Measurements from ENCODE around the gene RAB4B. TPM values are rescaled to one million over a fixed set of nuclear protein-coding genes. Genes with fewer than 3 reads are reported as not detected.

The RAB4B gene
- total and polyA plus RNA-seq, 2 experiments from 2014 or later = 27.4 to 29.0 TPM

GRCh38 chr19:40733149-40733548, 44.9 kb upstream of the RAB4B start (continued):
- TF ChIP-seq EZH2phosphoT487 (IDR thresholded peaks at IDR 0.05; ENCODE audit: unreplicated experiment) = no peak
- no peak for TF ChIP-seq NANOG (IDR thresholded peaks at IDR 0.05; ENCODE audit: borderline replicate concordance)
- no peak for TF ChIP-seq ZNF114 (CRISPR knock-in tag; IDR thresholded peaks at IDR 0.05)
- no peak for TF ChIP-seq EZH2 (IDR thresholded peaks at IDR 0.05; ENCODE audit: low read depth, unreplicated experiment)
- TF ChIP-seq STAT1 (IDR thresholded peaks at IDR 0.05; ENCODE audit: unreplicated experiment) = no peak

GRCh38 chr19:40735013-40735771, 42.9 kb upstream of the RAB4B start:
- peaks cover 53% of the 10 kb centered on the region for H3K36me3 Mint-ChIP-seq (ENCODE audit: low read depth)

GRCh38 chr19:40736661-40737060, 41.4 kb upstream of the RAB4B start:
- H3K9me2 ChIP-seq (ENCODE audit: insufficient read depth) = no peaks in the 10 kb centered on the region
- H3F3A ChIP-seq (replicated peaks; ENCODE audit: low read depth) = no peaks in the 10 kb centered on the region
- no peak overlapping the region for H3K4me3 ChIP-seq
- H3K27me3 ChIP-seq (ENCODE audit: insufficient read depth) = no peaks in the 10 kb centered on the region
- no peak for ATAC-seq
- H4K20me1 ChIP-seq (replicated peaks; ENCODE audit: insufficient read depth) = no peaks in the 10 kb centered on the region
- H3K4me1 Mint-ChIP-seq = peaks cover under 1% of the 10 kb centered on the region; the same call in 2 of the 3 replicates
- H3K4me1 ChIP-seq (ENCODE audit: insufficient read depth) = no peaks in the 10 kb centered on the region; the same call in 1 of the 2 replicates
- peaks cover 16% of the 10 kb centered on the region for H3K27me3 Mint-ChIP-seq (ENCODE audit: insufficient read depth, low read depth, poor library complexity)
- peaks cover 48% of the 10 kb centered on the region for H3K36me3 Mint-ChIP-seq (ENCODE audit: low read depth)
- H3K27ac ChIP-seq (ENCODE audit: low read depth) = no peak overlapping the region
- H3K79me2 ChIP-seq (replicated peaks; ENCODE audit: insufficient read depth) = no peaks in the 10 kb centered on the region
- DNase-seq (ENCODE audit: low spot score) = no peak
- H3K36me3 ChIP-seq (ENCODE audit: insufficient read depth) = peaks cover 7% of the 10 kb centered on the region
- 0 out of 3 replicates have a peak, but pooled peaks cover 3% of the 10 kb centered on the region for H3K9me3 Mint-ChIP-seq
- H3K27ac Mint-ChIP-seq = no peak overlapping the region
- H3K4me3 Mint-ChIP-seq = no peak overlapping the region
- no peak overlapping the region for H2AFZ ChIP-seq
- no peak overlapping the region for H3K4me2 ChIP-seq
- no peak for TF ChIP-seq ZNF331 (CRISPR knock-in tag; IDR thresholded peaks at IDR 0.05; ENCODE audit: low read depth)
- TF ChIP-seq CTCF (conservative IDR thresholded peaks at IDR 0.05; ENCODE audit: low read depth in 2 of 2) = no peak
- TF ChIP-seq NANOG (IDR thresholded peaks at IDR 0.05; ENCODE audit: borderline replicate concordance) = no peak
- TF ChIP-seq JUNB (IDR thresholded peaks at IDR 0.05; ENCODE audit: unreplicated experiment) = no peak
- no peak for TF ChIP-seq EZH2phosphoT487 (IDR thresholded peaks at IDR 0.05; ENCODE audit: unreplicated experiment)
- no peak for TF ChIP-seq ETS1 (IDR thresholded peaks at IDR 0.05)
- no peak for TF ChIP-seq EZH2 (IDR thresholded peaks at IDR 0.05; ENCODE audit: low read depth, unreplicated experiment)

More at GRCh38 chr19:40735013-40735771, 42.9 kb upstream of the RAB4B start:
- H3K27ac Mint-ChIP-seq = no peak overlapping the region
- H3K27me3 Mint-ChIP-seq (ENCODE audit: insufficient read depth, low read depth, poor library complexity) = peaks cover 10% of the 10 kb centered on the region
- H4K20me1 ChIP-seq (replicated peaks; ENCODE audit: insufficient read depth) = no peaks in the 10 kb centered on the region; the same call in 1 of the 2 replicates
- no peak overlapping the region for H3K4me3 ChIP-seq
- no peak for TF ChIP-seq EZH2phosphoT487 (IDR thresholded peaks at IDR 0.05; ENCODE audit: unreplicated experiment)
- H3K4me1 Mint-ChIP-seq = no peaks in the 10 kb centered on the region
- H3K36me3 ChIP-seq (ENCODE audit: insufficient read depth) = peaks cover 7% of the 10 kb centered on the region
- no peak overlapping the region for H3K4me2 ChIP-seq
- no peaks in the 10 kb centered on the region for H3K9me2 ChIP-seq (ENCODE audit: insufficient read depth)
- H2AFZ ChIP-seq = no peak overlapping the region
- ATAC-seq (no peak), DNase-seq (ENCODE audit: low spot score) (no peak)
- H3K27ac ChIP-seq (ENCODE audit: low read depth) = no peak overlapping the region
- no peaks in the 10 kb centered on the region for H3K4me1 ChIP-seq (ENCODE audit: insufficient read depth)
- 0 out of 3 replicates have a peak, but pooled peaks cover 3% of the 10 kb centered on the region for H3K9me3 Mint-ChIP-seq
- no peaks in the 10 kb centered on the region for H3K27me3 ChIP-seq (ENCODE audit: insufficient read depth)
- no peaks in the 10 kb centered on the region for H3K79me2 ChIP-seq (replicated peaks; ENCODE audit: insufficient read depth)
- no peaks in the 10 kb centered on the region for H3F3A ChIP-seq (replicated peaks; ENCODE audit: low read depth)
- H3K4me3 Mint-ChIP-seq = no peak overlapping the region; the same call in 2 of the 3 replicates
